ENCODE results near the gene AP4B1.
A peak's percentile ranks its signal among the peaks of the same experiment; 100 is the strongest.

The AP4B1 gene

DNA sequence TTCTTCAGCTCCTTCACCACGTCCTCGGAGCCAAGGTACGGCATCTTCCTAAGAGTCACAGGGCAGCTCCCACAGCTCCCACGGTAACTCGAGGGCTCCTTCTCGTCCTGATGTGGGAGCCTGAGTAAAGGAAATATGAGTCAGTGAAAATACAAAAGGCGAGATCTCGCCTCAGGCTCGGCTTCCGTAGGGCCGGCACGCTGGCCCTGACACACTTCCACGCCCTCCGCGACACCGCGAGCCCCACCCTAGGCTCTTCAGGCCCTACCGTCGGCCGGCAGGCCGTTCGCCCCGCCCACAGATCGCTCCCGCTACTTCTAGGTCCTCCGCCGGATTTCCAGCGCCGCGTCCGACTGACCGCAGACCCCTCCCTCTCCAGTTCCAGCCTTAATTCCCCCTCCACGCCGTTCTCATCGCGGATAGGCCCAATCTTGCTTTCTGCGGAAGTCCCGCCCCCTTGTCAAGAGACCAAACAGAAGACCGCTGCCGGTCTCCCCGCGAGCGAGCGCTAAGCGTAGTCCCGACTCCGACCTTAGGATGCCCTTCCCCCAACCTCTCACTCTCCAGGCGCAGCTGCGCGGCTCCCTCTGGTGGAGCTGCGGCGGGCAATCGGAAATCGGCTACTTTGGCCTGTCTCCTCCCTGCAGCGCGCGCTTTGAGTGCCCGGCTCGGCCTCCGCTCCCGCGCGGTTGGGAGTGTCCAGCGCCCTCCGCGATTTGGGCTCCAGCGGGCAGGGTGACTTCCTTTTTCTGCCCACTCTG lies at the start of gene AP4B1, which contains the start of gene DCLRE1B:
AP4B1 (minus strand) TSS at position 126 of the 761 bp plus-strand sequence; CDS start at position 44, 82 bp downstream.
DCLRE1B (plus strand) TSS at position 653 of the 761 bp plus-strand sequence. CDS start 261 bp downstream, outside the sequence.
- TF ChIP-seq, protein P1, sequence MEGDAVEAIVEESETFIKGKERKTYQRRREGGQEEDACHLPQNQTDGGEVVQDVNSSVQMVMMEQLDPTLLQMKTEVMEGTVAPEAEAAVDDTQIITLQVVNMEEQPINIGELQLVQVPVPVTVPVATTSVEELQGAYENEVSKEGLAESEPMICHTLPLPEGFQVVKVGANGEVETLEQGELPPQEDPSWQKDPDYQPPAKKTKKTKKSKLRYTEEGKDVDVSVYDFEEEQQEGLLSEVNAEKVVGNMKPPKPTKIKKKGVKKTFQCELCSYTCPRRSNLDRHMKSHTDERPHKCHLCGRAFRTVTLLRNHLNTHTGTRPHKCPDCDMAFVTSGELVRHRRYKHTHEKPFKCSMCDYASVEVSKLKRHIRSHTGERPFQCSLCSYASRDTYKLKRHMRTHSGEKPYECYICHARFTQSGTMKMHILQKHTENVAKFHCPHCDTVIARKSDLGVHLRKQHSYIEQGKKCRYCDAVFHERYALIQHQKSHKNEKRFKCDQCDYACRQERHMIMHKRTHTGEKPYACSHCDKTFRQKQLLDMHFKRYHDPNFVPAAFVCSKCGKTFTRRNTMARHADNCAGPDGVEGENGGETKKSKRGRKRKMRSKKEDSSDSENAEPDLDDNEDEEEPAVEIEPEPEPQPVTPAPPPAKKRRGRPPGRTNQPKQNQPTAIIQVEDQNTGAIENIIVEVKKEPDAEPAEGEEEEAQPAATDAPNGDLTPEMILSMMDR (IDR thresholded peaks at IDR 0.05), result peak; percentile 59

DNA sequence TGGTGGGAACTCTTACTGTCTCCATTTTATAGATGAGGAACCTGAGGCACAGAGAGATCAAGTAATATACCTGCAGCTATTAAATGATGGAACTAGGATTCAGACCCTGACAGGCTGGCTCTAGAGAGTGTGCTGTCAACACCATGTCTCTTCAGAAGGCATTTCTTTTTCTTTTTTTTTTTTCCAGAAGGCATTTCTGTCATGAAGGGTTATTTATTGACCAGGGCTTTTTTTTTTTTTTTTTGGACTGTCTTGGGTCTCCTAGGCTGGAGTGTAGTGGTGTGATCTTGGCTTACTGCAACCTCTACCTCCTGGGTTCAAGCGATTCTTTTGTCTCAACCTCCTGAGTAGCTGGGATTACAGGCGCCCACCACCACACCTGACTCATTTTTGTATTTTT lies 47.1 kb upstream of the AP4B1 start:
- TF ChIP-seq, protein P1 (IDR thresholded peaks at IDR 0.05), result no peak

DNA sequence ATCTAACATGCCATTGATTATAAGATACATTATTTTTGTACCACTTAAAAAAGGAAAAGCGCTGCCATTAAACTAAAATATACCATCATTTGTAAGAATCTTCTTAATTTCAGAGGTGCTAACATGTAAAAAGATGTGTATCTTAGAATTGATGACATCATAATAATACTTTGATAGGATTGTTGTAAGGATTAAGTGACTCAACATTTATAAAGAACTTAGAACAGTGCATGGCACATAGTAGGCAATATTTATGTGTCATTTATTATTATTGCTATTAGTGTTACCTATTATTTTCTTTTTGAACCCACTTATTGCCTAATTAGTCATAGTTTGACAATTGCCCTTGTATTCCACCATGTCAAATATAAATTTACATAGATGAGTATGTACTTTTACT lies 46.3 kb upstream of the AP4B1 start:
- TF ChIP-seq, protein P1 (IDR thresholded peaks at IDR 0.05), result no peak

DNA sequence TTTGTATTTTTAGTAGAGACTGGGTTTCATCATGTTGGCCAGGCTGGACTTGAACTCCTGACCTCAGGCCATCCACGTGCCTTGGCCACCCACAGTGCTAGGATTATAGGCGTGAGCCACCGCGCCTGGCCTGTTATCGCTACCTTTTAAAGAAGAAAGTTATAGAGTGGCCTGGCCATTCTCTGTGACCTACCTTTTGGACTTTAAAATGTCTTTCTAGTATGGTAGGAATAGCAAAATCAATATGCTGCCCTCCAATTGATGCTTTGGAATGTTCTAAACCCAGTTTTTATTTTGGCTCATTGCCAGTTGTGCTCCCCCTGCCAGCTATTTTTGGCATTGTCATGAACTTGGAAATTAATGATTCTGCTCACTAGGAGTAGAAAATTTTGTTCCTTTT lies 44.4 kb upstream of the AP4B1 start:
- TF ChIP-seq, protein P1 (IDR thresholded peaks at IDR 0.05), result 0 out of 2 replicates have a peak, but pooled peaks have one; percentile 14

DNA sequence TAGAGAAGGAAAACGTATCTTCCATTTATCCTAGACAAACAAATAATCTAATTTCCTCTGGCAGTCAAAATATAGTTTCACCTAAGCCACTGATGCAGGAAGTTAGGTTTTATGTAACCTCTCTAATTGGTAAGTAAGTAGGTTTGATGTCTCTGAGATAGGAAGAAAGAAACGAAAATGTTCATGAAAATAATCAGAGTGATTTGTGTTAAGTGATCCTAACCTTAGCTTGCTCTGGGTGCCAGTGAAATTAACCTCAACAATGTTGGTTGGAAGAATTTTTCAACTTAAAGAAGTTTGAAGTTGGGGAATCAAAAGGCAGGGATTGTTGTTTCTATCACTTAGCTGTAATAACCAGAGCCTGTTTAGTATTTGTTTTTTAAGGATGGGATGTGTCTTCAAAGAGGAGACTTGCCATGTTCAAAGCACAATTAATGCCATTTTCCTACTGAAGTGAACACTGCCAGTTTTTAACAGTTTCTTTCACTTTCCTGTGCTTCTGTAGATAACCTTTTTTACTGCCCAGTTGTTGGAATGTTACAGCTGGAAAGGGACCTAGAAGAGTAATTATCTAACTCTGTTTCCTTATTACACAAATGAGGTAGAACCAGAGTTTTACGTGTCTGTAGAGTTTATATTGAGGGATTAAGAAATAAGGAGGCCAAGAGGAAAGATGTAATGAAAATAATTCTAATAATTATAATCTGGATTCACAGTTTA lies 42.9 kb upstream of the AP4B1 start:
- TF ChIP-seq, protein P1 (IDR thresholded peaks at IDR 0.05), result no peak

DNA sequence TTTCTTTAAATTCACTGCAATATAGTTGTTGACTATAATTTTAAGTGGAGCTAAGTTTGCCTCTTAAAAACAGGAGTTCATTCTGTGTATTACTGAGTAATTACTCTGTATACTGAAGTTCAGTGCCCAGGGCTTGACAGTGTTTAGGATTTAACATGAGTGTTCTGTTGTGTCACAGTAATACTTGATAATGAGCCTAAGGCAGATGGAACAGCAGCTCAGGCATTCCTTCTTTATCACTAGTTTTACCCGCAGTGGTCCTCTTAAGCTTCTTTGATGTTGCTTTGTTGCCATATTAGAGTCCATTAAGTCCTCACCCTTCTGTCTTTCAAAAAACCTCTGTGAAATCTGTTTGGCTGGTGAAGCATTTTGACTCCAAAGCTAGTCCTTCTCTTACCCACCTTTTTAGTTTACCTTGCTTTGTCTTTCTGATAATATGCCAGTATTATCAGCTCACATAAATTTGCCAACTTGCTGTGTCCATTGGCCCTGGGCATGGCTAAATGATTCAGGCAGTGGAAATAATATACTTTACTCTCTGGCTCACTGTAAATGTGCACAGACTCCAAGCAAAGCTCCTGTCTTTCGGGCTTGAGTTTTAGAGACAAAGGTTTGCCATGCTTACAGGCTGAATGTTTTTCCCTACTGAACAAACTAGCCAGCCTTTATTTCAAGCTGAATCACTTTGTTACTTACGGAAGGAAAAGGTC lies 42.2 kb upstream of the AP4B1 start:
- TF ChIP-seq, protein P1 (IDR thresholded peaks at IDR 0.05), result no peak

DNA sequence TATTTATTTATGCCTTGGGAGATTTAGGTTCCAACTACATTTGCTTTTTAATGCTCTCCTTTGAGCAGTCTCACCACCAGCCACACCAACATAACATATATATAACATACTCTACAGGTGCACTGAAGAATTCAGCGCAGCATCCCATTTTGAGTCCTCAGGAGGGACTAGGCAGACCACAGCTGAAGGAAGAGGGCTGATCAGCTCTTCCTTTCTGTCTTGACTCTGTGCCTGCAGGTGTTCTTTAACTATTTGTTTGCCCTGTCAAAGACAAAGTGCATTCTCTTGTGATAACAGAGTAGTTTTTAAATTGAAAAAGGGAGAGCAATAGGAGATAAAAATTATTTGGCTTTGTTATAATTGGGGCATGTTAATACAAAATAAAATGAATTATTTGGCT lies 41.5 kb upstream of the AP4B1 start:
- TF ChIP-seq, protein P1 (IDR thresholded peaks at IDR 0.05), result no peak
